ENCODE data around the gene AAMDC. TPM values are rescaled to one million over a fixed set of nuclear protein-coding genes. Genes with fewer than 3 reads are reported as not detected.
A peak's percentile ranks its signal among the peaks of the same experiment; 100 is the strongest.

The AAMDC gene
- 38.5 TPM for total RNA-seq
- long read RNA-seq, transcript AAMDC-202 (4 exons, 531 nt) = major isoform, 16 of 30 reads
- long read RNA-seq, partial matches to known transcripts = 1 of 30 reads
- long read RNA-seq, other reads (novel, unspliced or antisense) = 10 of 30 reads

GRCh38 chr11:77820565-77821348 lies at the start of gene AAMDC, which contains the start of gene RSF1:
Gene AAMDC, plus strand, starts transcription at chr11:77821144. Its CDS starts 21,353 bp downstream, at chr11:77842497.
Gene RSF1, minus strand, starts transcription at chr11:77820722. Its CDS starts 8 bp downstream, at chr11:77820714.
- peak; percentile 99 for DNase-seq (ENCODE audit: low spot score)
- intact Hi-C loops (cut with DNase I) = loop anchor here (1.0 to 5.0 kb wide), 2 partner anchors 175 to 227 kb away; no protein-coding TSS in a partner anchor

DNA sequence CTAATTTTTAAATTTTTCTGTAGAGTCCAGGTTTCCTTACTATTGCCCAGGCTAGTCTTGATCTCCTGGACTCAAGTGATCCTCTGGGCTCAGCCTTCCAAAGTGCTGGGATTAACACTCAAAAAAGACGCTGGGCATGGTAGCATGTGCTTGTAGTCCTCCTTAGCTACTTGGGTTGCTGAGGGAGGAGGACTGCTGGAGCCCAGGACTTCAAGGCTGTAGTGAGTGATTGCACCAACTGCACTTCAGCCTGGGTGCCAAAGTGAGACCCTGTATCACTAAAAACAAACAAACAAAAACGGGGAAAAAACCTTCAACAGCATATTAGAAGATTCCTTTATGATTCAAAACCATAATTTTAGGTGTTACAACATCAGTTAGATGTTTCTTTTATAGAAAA lies 45.0 kb upstream of the AAMDC start:
- intact Hi-C loops (cut with DNase I) = no loop called here
- DNase-seq (ENCODE audit: low spot score) = no peak

DNA sequence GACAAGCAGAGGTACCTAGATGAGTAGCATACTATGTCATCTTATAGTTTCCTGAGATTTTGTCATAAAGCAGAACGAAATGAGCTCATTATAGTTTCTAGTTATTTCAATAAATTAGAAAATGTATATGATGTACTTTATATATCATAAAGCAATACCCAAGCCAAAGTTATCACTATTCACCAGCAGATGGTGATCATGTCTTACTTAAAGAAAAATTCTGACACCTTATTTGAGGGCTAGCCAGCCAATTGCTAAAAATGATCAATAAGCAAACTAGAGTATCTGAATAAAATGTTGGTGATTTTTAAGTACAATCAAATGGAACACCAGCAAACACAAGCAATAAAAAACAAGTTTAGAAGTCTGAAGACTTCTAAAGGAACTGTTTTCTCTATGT lies 44.5 kb upstream of the AAMDC start:
- intact Hi-C loops (cut with DNase I) = no loop called here
- no peak for DNase-seq (ENCODE audit: low spot score)

GRCh38 chr11:77778118-77778517 lies 42.8 kb upstream of the AAMDC start:
- intact Hi-C loops (cut with DNase I) = no loop called here

GRCh38 chr11:77778549-77778948 lies 42.4 kb upstream of the AAMDC start:
- no peak for DNase-seq (ENCODE audit: low spot score)
- intact Hi-C loops (cut with DNase I) = no loop called here

More at GRCh38 chr11:77778118-77778517, 42.8 kb upstream of the AAMDC start:
- DNase-seq (ENCODE audit: low spot score) = no peak

GRCh38 chr11:77779935-77780334 lies 41.0 kb upstream of the AAMDC start:
- intact Hi-C loops (cut with DNase I) = no loop called here
- DNase-seq (ENCODE audit: low spot score) = no peak

- intact Hi-C loops (cut with DNase I) = no loop called here
- no peak for DNase-seq (ENCODE audit: low spot score)
Observed at GRCh38 chr11:77783025-77783424, 37.9 kb upstream of the AAMDC start.

DNA sequence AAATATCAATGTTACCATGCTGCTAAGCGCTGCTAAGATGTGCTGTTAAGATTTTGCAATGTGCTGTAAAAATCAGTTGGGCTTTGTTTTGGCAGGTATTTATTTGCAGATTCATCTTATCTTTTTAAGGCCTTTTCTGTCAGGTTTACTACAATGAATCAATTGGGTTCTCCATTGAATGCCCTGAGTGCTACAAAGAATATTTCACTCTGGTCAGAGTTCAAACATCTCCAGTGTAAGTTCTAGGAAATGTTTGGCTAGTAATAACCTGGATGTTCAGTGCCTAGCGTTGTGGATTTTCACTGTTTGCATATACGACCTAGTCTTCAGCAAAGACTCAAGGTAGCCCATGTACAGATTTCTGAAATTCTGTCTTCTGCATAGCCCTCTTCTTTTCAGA lies 36.4 kb upstream of the AAMDC start:
- intact Hi-C loops (cut with DNase I) = no loop called here
- no peak for DNase-seq (ENCODE audit: low spot score)

DNA sequence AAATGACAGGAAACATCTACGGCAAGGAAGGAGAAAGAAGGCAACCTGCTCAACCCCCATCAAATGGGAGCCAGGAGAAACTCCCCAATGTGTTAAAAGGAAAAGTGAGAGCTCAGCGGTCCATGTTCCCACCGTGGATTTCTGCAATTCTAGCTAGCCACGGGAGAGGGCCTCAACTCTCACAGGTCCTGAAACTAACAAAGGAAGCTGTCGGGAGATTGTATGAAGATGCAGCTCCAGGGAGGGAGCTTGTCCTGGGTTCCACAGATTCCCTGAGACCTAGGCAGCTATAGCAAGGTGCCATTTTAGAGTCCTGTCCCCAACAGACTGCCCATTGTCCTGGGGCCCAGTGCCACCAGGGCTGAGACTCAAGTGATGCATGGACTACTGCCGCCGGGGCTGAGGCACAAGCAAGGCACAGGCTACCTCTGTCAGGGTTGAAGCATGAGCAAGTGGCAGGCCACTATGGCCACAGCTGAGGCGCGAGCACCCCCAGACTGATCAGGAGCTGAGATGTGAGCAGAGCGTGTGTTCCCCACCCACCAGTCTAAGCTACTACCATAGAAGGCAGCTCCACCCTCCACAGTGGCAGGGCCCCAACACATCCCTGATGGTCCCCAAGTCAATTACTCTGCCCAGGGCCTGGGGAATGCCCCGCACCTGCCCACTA lies 31.7 kb upstream of the AAMDC start:
- DNase-seq (ENCODE audit: low spot score) = no peak
- intact Hi-C loops (cut with DNase I) = no loop called here

DNA sequence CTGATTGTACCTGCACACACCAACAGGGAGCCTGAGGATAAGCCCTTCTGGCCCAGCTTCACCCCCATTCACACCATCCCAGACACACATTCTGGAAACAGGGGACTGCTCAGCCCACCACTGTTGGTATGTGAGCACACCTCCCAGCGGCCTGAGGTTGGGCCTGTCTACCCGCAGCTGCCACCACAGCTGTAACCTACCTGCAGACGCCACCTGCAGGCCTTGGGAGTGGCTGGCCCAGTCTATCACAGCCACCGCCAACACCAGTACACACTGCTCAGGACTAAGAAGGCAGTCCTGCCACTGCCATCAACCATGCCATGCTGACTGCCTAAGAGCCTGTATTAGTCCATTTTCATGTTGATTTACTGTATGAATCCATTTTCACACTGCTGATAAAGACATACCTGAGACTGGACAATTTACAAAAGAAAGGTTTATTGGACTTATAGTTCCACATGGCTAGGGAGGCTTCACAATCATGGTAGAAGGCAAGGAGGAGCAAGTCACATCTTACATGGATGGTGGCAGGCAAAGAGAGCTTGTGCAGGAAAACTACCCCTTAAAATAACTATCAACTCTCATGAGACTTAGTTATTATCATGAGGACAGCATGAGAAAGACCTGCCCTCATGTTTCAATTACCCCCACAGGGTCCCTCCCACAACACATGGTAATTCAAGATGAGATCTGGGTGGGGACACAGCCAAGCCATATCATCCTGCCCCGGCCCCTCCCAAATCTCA lies 31.0 kb upstream of the AAMDC start:
- DNase-seq (ENCODE audit: low spot score) = no peak

GRCh38 chr11:77791301-77791700 lies 29.6 kb upstream of the AAMDC start:
- intact Hi-C loops (cut with DNase I) = no loop called here
- no peak for DNase-seq (ENCODE audit: low spot score)

More for the DNA sequence above, 31.0 kb upstream of the AAMDC start:
- intact Hi-C loops (cut with DNase I) = no loop called here

DNA sequence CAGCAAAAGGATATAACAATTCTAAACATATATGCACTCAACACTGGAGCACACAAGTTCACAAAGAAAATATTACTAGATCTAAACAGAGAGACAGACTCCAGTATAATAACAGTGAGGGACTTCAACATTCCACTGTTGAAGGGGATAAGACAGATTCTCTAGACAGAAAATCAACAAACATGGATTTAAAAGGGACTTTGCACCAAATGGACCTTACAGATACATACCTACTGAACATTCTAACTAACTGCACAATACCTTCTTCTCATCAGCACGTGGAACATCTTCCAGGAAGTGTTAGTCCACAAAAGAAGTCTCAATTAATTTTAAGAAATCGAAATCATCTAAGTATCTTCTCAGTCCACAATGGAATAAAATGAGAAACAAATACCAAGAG lies 27.0 kb upstream of the AAMDC start:
- intact Hi-C loops (cut with DNase I) = no loop called here
- no peak for DNase-seq (ENCODE audit: low spot score)

GRCh38 chr11:77799338-77799737 lies 21.6 kb upstream of the AAMDC start:
- intact Hi-C loops (cut with DNase I) = no loop called here
- DNase-seq (ENCODE audit: low spot score) = no peak

- no peak for DNase-seq (ENCODE audit: low spot score)
- intact Hi-C loops (cut with DNase I) = no loop called here
Observed at GRCh38 chr11:77800449-77800848, 20.5 kb upstream of the AAMDC start.

DNA sequence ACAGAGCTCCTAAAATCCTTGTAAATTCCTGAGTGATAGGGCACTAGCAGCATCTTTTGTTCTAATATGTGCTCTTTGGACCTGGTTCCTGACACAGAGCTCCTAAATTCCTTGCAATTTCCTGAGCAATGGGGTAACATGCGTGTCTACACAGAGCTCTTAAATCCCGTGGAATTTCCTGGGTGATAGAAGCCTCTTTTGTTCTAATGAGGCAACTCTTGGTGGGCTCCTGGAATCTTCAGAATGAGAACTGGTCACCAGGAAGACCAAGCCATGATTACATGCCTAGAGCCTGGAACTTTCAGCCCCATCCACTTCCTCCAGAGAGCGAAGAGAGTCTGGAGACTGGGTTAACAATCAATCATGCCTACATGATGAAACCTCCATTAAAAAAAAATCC lies 19.5 kb upstream of the AAMDC start:
- intact Hi-C loops (cut with DNase I) = no loop called here
- DNase-seq (ENCODE audit: low spot score) = no peak

DNA sequence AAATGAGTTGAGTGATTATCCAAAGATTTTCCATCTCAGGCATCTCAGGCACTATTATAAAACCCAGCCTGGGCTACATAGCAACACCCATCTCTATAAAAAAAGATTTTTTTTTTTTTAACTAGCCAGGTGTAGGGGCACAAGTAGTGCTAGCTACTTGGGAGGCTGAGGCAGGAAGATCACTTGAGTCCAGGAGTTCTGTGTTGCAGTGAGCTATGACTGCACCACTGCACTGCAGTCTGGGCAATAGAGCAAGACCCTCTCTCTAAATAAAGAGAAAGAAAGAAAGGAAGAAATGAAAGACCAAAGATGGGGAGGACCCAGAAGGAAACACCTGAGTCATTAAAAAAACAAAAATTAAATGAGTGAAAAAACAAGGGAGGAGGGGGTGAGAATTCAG lies 14.5 kb upstream of the AAMDC start:
- no peak for DNase-seq (ENCODE audit: low spot score)
- intact Hi-C loops (cut with DNase I) = no loop called here

DNA sequence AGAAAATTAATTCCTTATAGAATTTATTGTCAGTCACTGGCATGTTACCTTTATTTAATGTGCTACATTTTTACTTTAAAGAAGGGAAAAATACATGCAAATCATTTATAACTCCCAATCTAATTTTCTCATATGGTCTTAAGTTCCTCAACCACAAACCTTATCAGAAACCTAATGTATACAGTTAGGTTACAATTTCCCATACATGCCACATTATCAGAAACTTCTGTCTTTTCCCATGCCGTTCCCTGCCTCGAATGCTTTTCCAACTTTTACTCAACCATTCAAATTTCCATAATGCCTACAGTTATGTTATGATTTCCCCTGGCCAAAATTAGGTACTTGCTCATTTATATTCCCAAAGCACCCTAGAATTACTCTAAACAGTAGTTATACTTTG lies 14.0 kb upstream of the AAMDC start:
- DNase-seq (ENCODE audit: low spot score) = no peak
- intact Hi-C loops (cut with DNase I) = no loop called here

DNA sequence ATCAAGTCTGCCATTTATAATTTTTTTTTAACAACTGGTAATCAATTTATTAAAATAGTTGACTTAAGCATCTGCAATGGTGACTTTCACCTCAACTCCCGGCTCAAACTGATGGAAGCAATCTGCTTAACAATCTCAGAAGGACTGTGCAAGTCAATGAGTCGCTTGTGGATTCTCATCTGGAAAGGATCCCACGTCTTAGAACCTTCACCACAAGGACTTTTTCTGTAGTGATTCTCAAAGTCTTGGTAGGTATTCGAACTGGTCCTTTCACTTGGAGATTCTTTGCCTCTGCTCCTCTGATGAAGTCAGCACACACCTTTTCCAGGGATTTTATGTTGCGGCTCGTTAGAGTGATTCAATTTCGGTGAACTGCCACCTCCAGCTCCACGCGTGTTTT lies 7.7 kb upstream of the AAMDC start:
- intact Hi-C loops (cut with DNase I) = no loop called here
- no peak for DNase-seq (ENCODE audit: low spot score)

GRCh38 chr11:77814848-77815247 lies 6.1 kb upstream of the AAMDC start:
- no peak for DNase-seq (ENCODE audit: low spot score)
- intact Hi-C loops (cut with DNase I) = no loop called here

- no peak for DNase-seq (ENCODE audit: low spot score)
- intact Hi-C loops (cut with DNase I) = no loop called here
Observed at GRCh38 chr11:77815459-77815858, 5.5 kb upstream of the AAMDC start.

Data from cardiac septum (tissue), 1 donor.